Astrocyte of the spinal cord (primary cell): ENCODE results near the gene RASGEF1C.

Experiments used
- DNase-seq: peaks from one replicate; pipeline ENCODE4 v3.0.0; 2011; ENCODE audit warnings: low read depth, low spot score
- H3K4me3 ChIP-seq: 2 replicates; pipeline ENCODE4 v1.5.1; 2011; ENCODE audit warnings: low read depth, mild to moderate bottlenecking, low read length, moderate library complexity
- CTCF ChIP-seq: IDR thresholded peaks from 2 replicates; pipeline ENCODE4 v1.5.1; 2012; ENCODE audit warnings: low read depth, mild to moderate bottlenecking, low read length, inconsistent platforms
- in situ Hi-C: cut with HindIII; loops from 2 replicates; pipeline ENCODE4 v1.10.0; 2017; ENCODE audit warnings: low sequenced_read_pairs

The RASGEF1C gene

GRCh38 chr5:180170810-180171567 is 38.0 kb downstream of the RASGEF1C start:
- no peak for TF ChIP-seq CTCF
- no peak for DNase-seq
- in situ Hi-C loops, result no loop called here
- no peak overlapping the region for H3K4me3 ChIP-seq

- DNase-seq, result no peak
- in situ Hi-C loops, result no loop called here
- TF ChIP-seq CTCF, result no peak
- H3K4me3 ChIP-seq, result no peak overlapping the region
Measured at GRCh38 chr5:180170106-180170809, 38.8 kb downstream of the RASGEF1C start.

GRCh38 chr5:180169248-180170105 is 39.5 kb downstream of the RASGEF1C start:
- no peak for DNase-seq
- in situ Hi-C loops, result no loop called here
- TF ChIP-seq CTCF, result no peak
- H3K4me3 ChIP-seq, result no peak overlapping the region

- TF ChIP-seq CTCF, result no peak
- no peak for DNase-seq
- H3K4me3 ChIP-seq, result no peak overlapping the region
- in situ Hi-C loops, result no loop called here
Measured at GRCh38 chr5:180168758-180169157, 40.3 kb downstream of the RASGEF1C start.

GRCh38 chr5:180166176-180166575 is 42.8 kb downstream of the RASGEF1C start:
- no peak for TF ChIP-seq CTCF
- in situ Hi-C loops, result no loop called here
- no peak for DNase-seq

GRCh38 chr5:180162304-180162661 is 46.7 kb downstream of the RASGEF1C start:
- in situ Hi-C loops, result no loop called here
- TF ChIP-seq CTCF, result no peak
- H3K4me3 ChIP-seq, result no peak overlapping the region
- no peak for DNase-seq

More at GRCh38 chr5:180166176-180166575, 42.8 kb downstream of the RASGEF1C start:
- H3K4me3 ChIP-seq, result no peak overlapping the region
